Measurements from ENCODE around the gene ETV2.

DNA sequence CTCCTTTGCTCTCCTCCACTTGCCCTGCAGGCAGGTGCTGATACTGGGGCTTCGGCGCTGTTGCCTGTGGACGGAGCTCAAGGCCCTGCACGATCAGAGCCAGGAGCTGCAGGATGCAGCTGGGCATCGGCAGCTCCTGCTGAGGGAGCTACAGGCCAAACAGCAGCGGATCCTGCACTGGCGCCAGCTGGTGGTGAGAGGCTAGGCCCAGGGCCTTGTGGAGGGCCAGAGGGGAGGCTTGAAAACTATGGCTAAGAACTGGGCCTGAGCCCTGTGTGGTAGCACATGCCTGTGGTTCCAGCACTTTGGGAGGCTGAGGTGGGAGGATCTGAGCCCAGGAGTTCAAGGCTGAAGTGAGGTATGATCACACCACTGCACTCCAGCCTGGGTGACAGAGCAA is 22.7 kb upstream of the ETV2 start:
- TF ChIP-seq, protein P1, sequence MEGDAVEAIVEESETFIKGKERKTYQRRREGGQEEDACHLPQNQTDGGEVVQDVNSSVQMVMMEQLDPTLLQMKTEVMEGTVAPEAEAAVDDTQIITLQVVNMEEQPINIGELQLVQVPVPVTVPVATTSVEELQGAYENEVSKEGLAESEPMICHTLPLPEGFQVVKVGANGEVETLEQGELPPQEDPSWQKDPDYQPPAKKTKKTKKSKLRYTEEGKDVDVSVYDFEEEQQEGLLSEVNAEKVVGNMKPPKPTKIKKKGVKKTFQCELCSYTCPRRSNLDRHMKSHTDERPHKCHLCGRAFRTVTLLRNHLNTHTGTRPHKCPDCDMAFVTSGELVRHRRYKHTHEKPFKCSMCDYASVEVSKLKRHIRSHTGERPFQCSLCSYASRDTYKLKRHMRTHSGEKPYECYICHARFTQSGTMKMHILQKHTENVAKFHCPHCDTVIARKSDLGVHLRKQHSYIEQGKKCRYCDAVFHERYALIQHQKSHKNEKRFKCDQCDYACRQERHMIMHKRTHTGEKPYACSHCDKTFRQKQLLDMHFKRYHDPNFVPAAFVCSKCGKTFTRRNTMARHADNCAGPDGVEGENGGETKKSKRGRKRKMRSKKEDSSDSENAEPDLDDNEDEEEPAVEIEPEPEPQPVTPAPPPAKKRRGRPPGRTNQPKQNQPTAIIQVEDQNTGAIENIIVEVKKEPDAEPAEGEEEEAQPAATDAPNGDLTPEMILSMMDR (IDR thresholded peaks at IDR 0.05; ENCODE audit: insufficient read depth, low read length): no peak
- no peak for TF ChIP-seq POLR2AphosphoS5 (IDR thresholded peaks at IDR 0.05; ENCODE audit: low read depth)
- TF ChIP-seq SPI1 (IDR thresholded peaks at IDR 0.05; ENCODE audit: borderline replicate concordance, low read depth): no peak
